SK-N-MC (cell line): Measurements from ENCODE around the gene MDM1.

Experiments
- EZH2 ChIP-seq: fragments of 200-600 bp; sonication (generic); IDR thresholded peaks from one replicate; pipeline ENCODE4 v1.6.1; 2017; ENCODE audit warnings: antibody characterized with exemption
- POLR2AphosphoS5 ChIP-seq: IDR thresholded peaks from 2 replicates; pipeline ENCODE4 v1.6.1; 2012; ENCODE audit warnings: mild to moderate bottlenecking, low read depth, low read length, borderline replicate concordance

- TF ChIP-seq EZH2 (no peak), POLR2AphosphoS5 (no peak)
Measured at GRCh38 chr12:68336889-68337303, 4.7 kb upstream of the MDM1 start.
